ENCODE data around the gene HPGD. TPM values are rescaled to one million over a fixed set of nuclear protein-coding genes. Genes with fewer than 3 reads are reported as not detected.

The HPGD gene
- total and polyA plus RNA-seq, 9 of the 15 experiments (the other 6 are each of a cell fraction or from before 2014, with no cell fraction given) = 2.3 to 8.6 (median 4.8) TPM

DNA sequence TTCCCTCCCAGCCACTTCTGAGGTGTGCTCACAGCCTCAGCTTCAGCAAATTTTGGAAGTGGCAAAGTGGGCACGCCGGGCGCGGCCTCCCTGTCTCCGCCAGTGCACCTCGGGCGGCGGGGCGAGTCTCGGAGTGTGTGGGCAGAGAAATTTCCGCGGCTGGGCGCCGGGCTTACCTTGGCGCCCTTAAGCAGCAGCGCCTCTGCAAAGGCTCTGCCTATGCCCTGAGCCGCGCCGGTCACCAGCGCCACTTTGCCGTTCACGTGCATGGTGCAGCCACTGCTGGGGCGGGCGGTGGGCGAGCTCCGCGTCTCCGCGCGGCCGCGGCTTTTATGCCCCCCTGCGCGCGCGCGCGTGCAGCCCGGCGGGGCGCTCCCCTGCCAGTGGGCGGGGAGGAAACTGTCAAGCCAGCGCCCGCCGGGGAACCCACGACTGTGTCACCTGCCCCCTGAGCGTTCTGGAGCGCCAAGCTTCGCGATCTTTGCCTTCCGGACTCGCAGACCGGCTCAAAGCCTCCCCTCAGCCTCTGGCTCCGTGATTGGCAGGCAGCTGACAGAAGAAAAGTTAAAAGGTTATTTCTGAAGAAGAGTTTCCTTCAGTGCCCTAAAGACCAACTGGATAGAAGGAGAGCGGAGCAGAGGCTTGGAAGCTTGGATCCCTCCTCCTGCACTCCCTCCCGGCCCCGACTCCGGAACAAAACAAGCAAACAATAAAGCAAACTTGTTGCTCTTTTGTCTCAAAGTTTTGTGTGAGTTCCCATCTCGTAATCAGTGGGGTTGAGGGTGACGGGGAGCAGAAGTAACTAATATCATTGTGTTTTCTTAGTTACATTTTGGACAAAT lies at the start of gene HPGD (continued):
- TF ChIP-seq, protein P1, sequence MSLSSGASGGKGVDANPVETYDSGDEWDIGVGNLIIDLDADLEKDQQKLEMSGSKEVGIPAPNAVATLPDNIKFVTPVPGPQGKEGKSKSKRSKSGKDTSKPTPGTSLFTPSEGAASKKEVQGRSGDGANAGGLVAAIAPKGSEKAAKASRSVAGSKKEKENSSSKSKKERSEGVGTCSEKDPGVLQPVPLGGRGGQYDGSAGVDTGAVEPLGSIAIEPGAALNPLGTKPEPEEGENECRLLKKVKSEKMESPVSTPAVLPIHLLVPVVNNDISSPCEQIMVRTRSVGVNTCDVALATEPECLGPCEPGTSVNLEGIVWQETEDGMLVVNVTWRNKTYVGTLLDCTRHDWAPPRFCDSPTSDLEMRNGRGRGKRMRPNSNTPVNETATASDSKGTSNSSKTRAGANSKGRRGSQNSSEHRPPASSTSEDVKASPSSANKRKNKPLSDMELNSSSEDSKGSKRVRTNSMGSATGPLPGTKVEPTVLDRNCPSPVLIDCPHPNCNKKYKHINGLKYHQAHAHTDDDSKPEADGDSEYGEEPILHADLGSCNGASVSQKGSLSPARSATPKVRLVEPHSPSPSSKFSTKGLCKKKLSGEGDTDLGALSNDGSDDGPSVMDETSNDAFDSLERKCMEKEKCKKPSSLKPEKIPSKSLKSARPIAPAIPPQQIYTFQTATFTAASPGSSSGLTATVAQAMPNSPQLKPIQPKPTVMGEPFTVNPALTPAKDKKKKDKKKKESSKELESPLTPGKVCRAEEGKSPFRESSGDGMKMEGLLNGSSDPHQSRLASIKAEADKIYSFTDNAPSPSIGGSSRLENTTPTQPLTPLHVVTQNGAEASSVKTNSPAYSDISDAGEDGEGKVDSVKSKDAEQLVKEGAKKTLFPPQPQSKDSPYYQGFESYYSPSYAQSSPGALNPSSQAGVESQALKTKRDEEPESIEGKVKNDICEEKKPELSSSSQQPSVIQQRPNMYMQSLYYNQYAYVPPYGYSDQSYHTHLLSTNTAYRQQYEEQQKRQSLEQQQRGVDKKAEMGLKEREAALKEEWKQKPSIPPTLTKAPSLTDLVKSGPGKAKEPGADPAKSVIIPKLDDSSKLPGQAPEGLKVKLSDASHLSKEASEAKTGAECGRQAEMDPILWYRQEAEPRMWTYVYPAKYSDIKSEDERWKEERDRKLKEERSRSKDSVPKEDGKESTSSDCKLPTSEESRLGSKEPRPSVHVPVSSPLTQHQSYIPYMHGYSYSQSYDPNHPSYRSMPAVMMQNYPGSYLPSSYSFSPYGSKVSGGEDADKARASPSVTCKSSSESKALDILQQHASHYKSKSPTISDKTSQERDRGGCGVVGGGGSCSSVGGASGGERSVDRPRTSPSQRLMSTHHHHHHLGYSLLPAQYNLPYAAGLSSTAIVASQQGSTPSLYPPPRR (CRISPR knock-in tag; IDR thresholded peaks at IDR 0.05; ENCODE audit: borderline replicate concordance) = no peak
- no peak for TF ChIP-seq ZNF79 (CRISPR knock-in tag; IDR thresholded peaks at IDR 0.05; ENCODE audit: low read depth)
- 0 out of 2 replicates have a peak, but pooled peaks have one; percentile 10 for TF ChIP-seq POLR2AphosphoS5 (IDR thresholded peaks at IDR 0.05; ENCODE audit: control insufficient read depth, insufficient read depth, low read depth, low read length)
- TF ChIP-seq, protein P2, sequence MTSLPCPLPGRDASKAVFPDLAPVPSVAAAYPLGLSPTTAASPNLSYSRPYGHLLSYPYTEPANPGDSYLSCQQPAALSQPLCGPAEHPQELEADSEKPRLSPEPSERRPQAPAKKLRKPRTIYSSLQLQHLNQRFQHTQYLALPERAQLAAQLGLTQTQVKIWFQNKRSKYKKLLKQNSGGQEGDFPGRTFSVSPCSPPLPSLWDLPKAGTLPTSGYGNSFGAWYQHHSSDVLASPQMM (CRISPR knock-in tag; IDR thresholded peaks at IDR 0.05) = no peak
- 0 out of 4 replicates have a peak, but pooled peaks of 1 of the 2 experiments have one; percentile 15 for TF ChIP-seq MNT (conservative IDR thresholded peaks at IDR 0.05)
- no peak for TF ChIP-seq ZNF707 (CRISPR knock-in tag; conservative IDR thresholded peaks at IDR 0.05)
- TF ChIP-seq TCF3 (CRISPR knock-in tag; IDR thresholded peaks at IDR 0.05) = no peak
- TF ChIP-seq TAL1 (IDR thresholded peaks at IDR 0.05) = no peak
- no peak for TF ChIP-seq PTTG1 (tag; IDR thresholded peaks at IDR 0.05; ENCODE audit: low read depth)
- TF ChIP-seq RBFOX2 (IDR thresholded peaks at IDR 0.05; ENCODE audit: low read depth, low read length) = peak; percentile 66
- TF ChIP-seq, protein P3, sequence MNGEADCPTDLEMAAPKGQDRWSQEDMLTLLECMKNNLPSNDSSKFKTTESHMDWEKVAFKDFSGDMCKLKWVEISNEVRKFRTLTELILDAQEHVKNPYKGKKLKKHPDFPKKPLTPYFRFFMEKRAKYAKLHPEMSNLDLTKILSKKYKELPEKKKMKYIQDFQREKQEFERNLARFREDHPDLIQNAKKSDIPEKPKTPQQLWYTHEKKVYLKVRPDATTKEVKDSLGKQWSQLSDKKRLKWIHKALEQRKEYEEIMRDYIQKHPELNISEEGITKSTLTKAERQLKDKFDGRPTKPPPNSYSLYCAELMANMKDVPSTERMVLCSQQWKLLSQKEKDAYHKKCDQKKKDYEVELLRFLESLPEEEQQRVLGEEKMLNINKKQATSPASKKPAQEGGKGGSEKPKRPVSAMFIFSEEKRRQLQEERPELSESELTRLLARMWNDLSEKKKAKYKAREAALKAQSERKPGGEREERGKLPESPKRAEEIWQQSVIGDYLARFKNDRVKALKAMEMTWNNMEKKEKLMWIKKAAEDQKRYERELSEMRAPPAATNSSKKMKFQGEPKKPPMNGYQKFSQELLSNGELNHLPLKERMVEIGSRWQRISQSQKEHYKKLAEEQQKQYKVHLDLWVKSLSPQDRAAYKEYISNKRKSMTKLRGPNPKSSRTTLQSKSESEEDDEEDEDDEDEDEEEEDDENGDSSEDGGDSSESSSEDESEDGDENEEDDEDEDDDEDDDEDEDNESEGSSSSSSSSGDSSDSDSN (IDR thresholded peaks at IDR 0.05; ENCODE audit: borderline replicate concordance in 1 of 2, low read depth in 2 of 2, low read length in 2 of 2) = 0 out of 4 replicates have a peak, but pooled peaks of 1 of the 2 experiments have one; percentile 19
- no peak for TF ChIP-seq RBM22 (IDR thresholded peaks at IDR 0.05; ENCODE audit: low read depth, low read length, poor library complexity, severe bottlenecking)
- TF ChIP-seq ZNF121 (CRISPR knock-in tag; conservative IDR thresholded peaks at IDR 0.05) = no peak
- TF ChIP-seq EHMT2 (IDR thresholded peaks at IDR 0.05) = no peak
- TF ChIP-seq PCBP1 (IDR thresholded peaks at IDR 0.05; ENCODE audit: low read depth, low read length, poor library complexity, severe bottlenecking) = no peak
